Ovary (tissue), 3 donors: ENCODE measurements around the gene PPP2R5C.

Experiments used
- CTCF ChIP-seq, 3 donors: fragments of 450-650 bp in 2 of 3; fragments of 200-600 bp in 1 of 3; IDR thresholded peaks; one replicate each; pipeline versions ENCODE4 v1.5.1 to v1.8.0; 2016 to 2022; ENCODE audit warnings: antibody characterized with exemption in 3 of 3, mild to moderate bottlenecking in 1 of 3
- POLR2A ChIP-seq: fragments of 450-650 bp; IDR thresholded peaks from one replicate; pipeline ENCODE4 v1.6.1; 2017; ENCODE audit warnings: antibody characterized with exemption, mild to moderate bottlenecking, moderate library complexity
- donor health status: DM: no; HTN: no; CAD: no.

GRCh38 chr14:101884089-101884933 is 122.8 kb downstream of the PPP2R5C start:
- TF ChIP-seq CTCF (IDR thresholded peaks at IDR 0.05) = no peak
- no peak for TF ChIP-seq POLR2A
